ENCODE data around the gene ADAMTSL5. TPM values are rescaled to one million over a fixed set of nuclear protein-coding genes. Genes with fewer than 3 reads are reported as not detected.

The ADAMTSL5 gene
- total RNA-seq, 2 donors from 2014 or later, result 4.1 to 4.8 TPM

GRCh38 chr19:1495051-1495798 lies 17.6 kb downstream of the ADAMTSL5 start:
- peaks cover 35% of the 10 kb centered on the region for H3K27me3 Mint-ChIP-seq (ENCODE audit: insufficient read depth)
- Histone ChIP-seq H3K4me3 (ENCODE audit: low read length) (no peak overlapping the region), H3K9me3 (ENCODE audit: control insufficient read depth, low read length) (peaks cover 5% of the 10 kb centered on the region), H3K27me3 (ENCODE audit: control insufficient read depth, insufficient read depth, low read length, poor library complexity, severe bottlenecking) (peaks cover 16% of the 10 kb centered on the region), H3K27ac (ENCODE audit: low read depth, low read length) (no peak overlapping the region), H3K36me3 (ENCODE audit: control insufficient read depth, insufficient read depth, low read length) (no peaks in the 10 kb centered on the region), H3K4me1 (ENCODE audit: control insufficient read depth, insufficient read depth, low read length) (no peaks in the 10 kb centered on the region), H3K9ac (ENCODE audit: extremely low read depth, low read length, poor library complexity, severe bottlenecking) (no peak overlapping the region)
- DNase-seq, result no peak
- 87 to 90% methylated on average over 23 to 37 of the region's 37 CpGs for WGBS, 2 experiments (ENCODE audit: insufficient coverage in 1 of 2, insufficient read length in 1 of 2)
- peaks cover 9% of the 10 kb centered on the region for H3K9me3 Mint-ChIP-seq
- no peak overlapping the region for H3K27ac Mint-ChIP-seq
- peaks cover 2% of the 10 kb centered on the region for H3K36me3 Mint-ChIP-seq (ENCODE audit: low read depth)
- peaks cover 7% of the 10 kb centered on the region for H3K4me1 Mint-ChIP-seq
- H3K4me3 Mint-ChIP-seq, result no peak overlapping the region
- TF ChIP-seq CTCF (conservative IDR thresholded peaks at IDR 0.05), result no peak

- Histone ChIP-seq H3K4me1 (ENCODE audit: control insufficient read depth, insufficient read depth, low read length) (no peaks in the 10 kb centered on the region), H3K36me3 (ENCODE audit: control insufficient read depth, insufficient read depth, low read length) (no peaks in the 10 kb centered on the region), H3K9me3 (ENCODE audit: control insufficient read depth, low read length) (no peaks in the 10 kb centered on the region), H3K27me3 (ENCODE audit: control insufficient read depth, insufficient read depth, low read length, poor library complexity, severe bottlenecking) (peaks cover 16% of the 10 kb centered on the region), H3K27ac (ENCODE audit: low read depth, low read length) (no peak overlapping the region), H3K9ac (ENCODE audit: extremely low read depth, low read length, poor library complexity, severe bottlenecking) (no peak overlapping the region), H3K4me3 (ENCODE audit: low read length) (no peak overlapping the region)
- Mint-ChIP-seq H3K4me3 (no peak overlapping the region), H3K9me3 (peaks cover 2% of the 10 kb centered on the region), H3K36me3 (ENCODE audit: low read depth) (peaks cover 2% of the 10 kb centered on the region), H3K27me3 (ENCODE audit: insufficient read depth) (peaks cover 35% of the 10 kb centered on the region), H3K27ac (no peak overlapping the region), H3K4me1 (peaks cover 7% of the 10 kb centered on the region)
- no peak for DNase-seq
- no peak for TF ChIP-seq CTCF (conservative IDR thresholded peaks at IDR 0.05)
- WGBS, 2 experiments (ENCODE audit: insufficient coverage in 1 of 2, insufficient read length in 1 of 2), result 66 to 86% methylated on average over 3 to 15 of the region's 15 CpGs
Observed at GRCh38 chr19:1494115-1494815, 18.6 kb downstream of the ADAMTSL5 start.

GRCh38 chr19:1492474-1493006 lies 20.3 kb downstream of the ADAMTSL5 start:
- WGBS, 2 experiments (ENCODE audit: insufficient coverage in 1 of 2, insufficient read length in 1 of 2), result 77 to 80% methylated on average over 2 to 10 of the region's 10 CpGs
- Mint-ChIP-seq H3K4me3 (peak overlapping the region; percentile 74), H3K36me3 (ENCODE audit: low read depth) (peaks cover 2% of the 10 kb centered on the region), H3K27ac (no peak overlapping the region), H3K27me3 (ENCODE audit: insufficient read depth) (peaks cover 35% of the 10 kb centered on the region), H3K4me1 (peaks cover 7% of the 10 kb centered on the region), H3K9me3 (no peaks in the 10 kb centered on the region)
- Histone ChIP-seq H3K9me3 (ENCODE audit: control insufficient read depth, low read length) (no peaks in the 10 kb centered on the region), H3K27me3 (ENCODE audit: control insufficient read depth, insufficient read depth, low read length, poor library complexity, severe bottlenecking) (peaks cover 16% of the 10 kb centered on the region), H3K9ac (ENCODE audit: extremely low read depth, low read length, poor library complexity, severe bottlenecking) (no peak overlapping the region), H3K36me3 (ENCODE audit: control insufficient read depth, insufficient read depth, low read length) (no peaks in the 10 kb centered on the region), H3K4me3 (ENCODE audit: low read length) (no peak overlapping the region), H3K27ac (ENCODE audit: low read depth, low read length) (no peak overlapping the region), H3K4me1 (ENCODE audit: control insufficient read depth, insufficient read depth, low read length) (no peaks in the 10 kb centered on the region)
- no peak for TF ChIP-seq CTCF (conservative IDR thresholded peaks at IDR 0.05)
- DNase-seq, result no peak
